D721Med (cell line): ENCODE results near the gene TMEM123.

ENCODE experiments used
- DNase-seq: peaks from one replicate; pipeline ENCODE4 v3.0.0; 2011; ENCODE audit warnings: low spot score; ENCODE audit not compliant: insufficient read length
- FAIRE-seq: peaks from 2 replicates; lab custom pipeline; 2011; peaks lifted over from hg19 to GRCh38; lab: Jason Lieb, UNC
- CTCF ChIP-seq: IDR thresholded peaks from 2 replicates; pipeline ENCODE4 v1.5.1; 2012; ENCODE audit warnings: mild to moderate bottlenecking, control low read depth; ENCODE audit not compliant: insufficient read depth; ENCODE audit errors: missing control alignments

The TMEM123 gene

GRCh38 chr11:102359372-102359771, 93.2 kb downstream of the TMEM123 start:
- TF ChIP-seq CTCF, result no peak
- no peak for DNase-seq
- FAIRE-seq, result no peak

GRCh38 chr11:102357116-102357515, 95.4 kb downstream of the TMEM123 start:
- FAIRE-seq, result no peak

GRCh38 chr11:102347462-102348370, 104.8 kb downstream of the TMEM123 start:
- no peak for TF ChIP-seq CTCF
- DNase-seq, result no peak
- FAIRE-seq, result no peak

More at GRCh38 chr11:102357116-102357515, 95.4 kb downstream of the TMEM123 start:
- no peak for DNase-seq
- no peak for TF ChIP-seq CTCF

- DNase-seq, result peak; percentile 23
- peak; percentile 56 for TF ChIP-seq CTCF
- FAIRE-seq, result no peak
Observed at GRCh38 chr11:102346748-102347461, 105.7 kb downstream of the TMEM123 start, which contains the start of gene BIRC2. BIRC2 (plus strand) TSS chr11:102347214; CDS start chr11:102349855, 2,641 bp downstream.

- DNase-seq, result no peak
- no peak for TF ChIP-seq CTCF
- FAIRE-seq, result no peak
Observed at GRCh38 chr11:102346456-102346747, 106.2 kb downstream of the TMEM123 start.
